ENCODE results near the gene ATOH8.

Gene ATOH8

GRCh38 chr2:85741211-85741832 lies 12.5 kb upstream of the ATOH8 start:
- Histone ChIP-seq H3K27me3 (ENCODE audit: low read depth, low read length) (no peaks in the 10 kb centered on the region), H3K27ac (ENCODE audit: low read length) (peak overlapping the region; percentile 72), H3K36me3 (ENCODE audit: control insufficient read depth in 1 of 2, insufficient read depth in 2 of 2, low read length in 2 of 2) (no peaks in the 10 kb centered on the region), H3K4me3 (ENCODE audit: low read depth in 1 of 2, low read length in 2 of 2) (no peak overlapping the region), H3K9me3 (ENCODE audit: control insufficient read depth in 1 of 2, low read length in 2 of 2) (no peaks in the 10 kb centered on the region), H3K4me1 (ENCODE audit: control insufficient read depth in 1 of 2, insufficient read depth in 2 of 2, low read length in 2 of 2) (peaks cover 29 to 61% of the 10 kb centered on the region in 2 donors)

GRCh38 chr2:85741833-85742455 lies 11.8 kb upstream of the ATOH8 start:
- Histone ChIP-seq H3K36me3 (ENCODE audit: control insufficient read depth in 1 of 2, insufficient read depth in 2 of 2, low read length in 2 of 2) (no peaks in the 10 kb centered on the region), H3K27me3 (ENCODE audit: low read depth, low read length) (no peaks in the 10 kb centered on the region), H3K4me1 (ENCODE audit: control insufficient read depth in 1 of 2, insufficient read depth in 2 of 2, low read length in 2 of 2) (peaks cover 29 to 57% of the 10 kb centered on the region in 2 donors), H3K4me3 (ENCODE audit: low read depth in 1 of 2, low read length in 2 of 2) (peak overlapping the region in 1 of 2 donors; percentile 30), H3K9me3 (ENCODE audit: control insufficient read depth in 1 of 2, low read length in 2 of 2) (no peaks in the 10 kb centered on the region), H3K27ac (ENCODE audit: low read length) (peak overlapping the region; percentile 74)

GRCh38 chr2:85743304-85743978 lies 10.3 kb upstream of the ATOH8 start:
- Histone ChIP-seq H3K27me3 (ENCODE audit: low read depth, low read length) (no peaks in the 10 kb centered on the region), H3K27ac (ENCODE audit: low read length) (no peak overlapping the region), H3K9me3 (ENCODE audit: control insufficient read depth in 1 of 2, low read length in 2 of 2) (no peaks in the 10 kb centered on the region), H3K4me1 (ENCODE audit: control insufficient read depth in 1 of 2, insufficient read depth in 2 of 2, low read length in 2 of 2) (peaks cover 29 to 55% of the 10 kb centered on the region in 2 donors), H3K36me3 (ENCODE audit: control insufficient read depth in 1 of 2, insufficient read depth in 2 of 2, low read length in 2 of 2) (no peaks in the 10 kb centered on the region), H3K4me3 (ENCODE audit: low read depth in 1 of 2, low read length in 2 of 2) (no peak overlapping the region)

GRCh38 chr2:85744055-85744454 lies 9.7 kb upstream of the ATOH8 start:
- no peaks in the 10 kb centered on the region for H3K36me3 ChIP-seq (ENCODE audit: control insufficient read depth in 1 of 2, insufficient read depth in 2 of 2, low read length in 2 of 2)
- H3K4me3 ChIP-seq (ENCODE audit: low read depth in 1 of 2, low read length in 2 of 2): no peak overlapping the region
- H3K27me3 ChIP-seq (ENCODE audit: low read depth, low read length): no peaks in the 10 kb centered on the region
- no peaks in the 10 kb centered on the region for H3K9me3 ChIP-seq (ENCODE audit: control insufficient read depth in 1 of 2, low read length in 2 of 2)
- H3K27ac ChIP-seq (ENCODE audit: low read length): no peak overlapping the region
- peaks cover 29 to 59% of the 10 kb centered on the region in 2 donors for H3K4me1 ChIP-seq (ENCODE audit: control insufficient read depth in 1 of 2, insufficient read depth in 2 of 2, low read length in 2 of 2)

GRCh38 chr2:85744741-85745601 lies 8.8 kb upstream of the ATOH8 start:
- peaks cover 33 to 66% of the 10 kb centered on the region in 2 donors for H3K4me1 ChIP-seq (ENCODE audit: control insufficient read depth in 1 of 2, insufficient read depth in 2 of 2, low read length in 2 of 2)
- peak overlapping the region in 1 of 2 donors; percentile 19 for H3K4me3 ChIP-seq (ENCODE audit: low read depth in 1 of 2, low read length in 2 of 2)
- H3K27me3 ChIP-seq (ENCODE audit: low read depth, low read length): no peaks in the 10 kb centered on the region
- no peaks in the 10 kb centered on the region for H3K9me3 ChIP-seq (ENCODE audit: control insufficient read depth in 1 of 2, low read length in 2 of 2)
- no peaks in the 10 kb centered on the region for H3K36me3 ChIP-seq (ENCODE audit: control insufficient read depth in 1 of 2, insufficient read depth in 2 of 2, low read length in 2 of 2)
- peak overlapping the region; percentile 6 for H3K27ac ChIP-seq (ENCODE audit: low read length)

GRCh38 chr2:85745619-85746018 lies 8.2 kb upstream of the ATOH8 start:
- Histone ChIP-seq H3K27ac (ENCODE audit: low read length) (no peak overlapping the region), H3K36me3 (ENCODE audit: control insufficient read depth in 1 of 2, insufficient read depth in 2 of 2, low read length in 2 of 2) (no peaks in the 10 kb centered on the region), H3K9me3 (ENCODE audit: control insufficient read depth in 1 of 2, low read length in 2 of 2) (no peaks in the 10 kb centered on the region), H3K4me3 (ENCODE audit: low read depth in 1 of 2, low read length in 2 of 2) (peak overlapping the region in 1 of 2 donors; percentile 19), H3K27me3 (ENCODE audit: low read depth, low read length) (no peaks in the 10 kb centered on the region), H3K4me1 (ENCODE audit: control insufficient read depth in 1 of 2, insufficient read depth in 2 of 2, low read length in 2 of 2) (peaks cover 33 to 71% of the 10 kb centered on the region in 2 donors)

GRCh38 chr2:85746321-85747004 lies 7.3 kb upstream of the ATOH8 start:
- Histone ChIP-seq H3K4me1 (ENCODE audit: control insufficient read depth in 1 of 2, insufficient read depth in 2 of 2, low read length in 2 of 2) (peaks cover 33 to 74% of the 10 kb centered on the region in 2 donors), H3K27me3 (ENCODE audit: low read depth, low read length) (no peaks in the 10 kb centered on the region), H3K36me3 (ENCODE audit: control insufficient read depth in 1 of 2, insufficient read depth in 2 of 2, low read length in 2 of 2) (no peaks in the 10 kb centered on the region), H3K27ac (ENCODE audit: low read length) (no peak overlapping the region), H3K9me3 (ENCODE audit: control insufficient read depth in 1 of 2, low read length in 2 of 2) (no peaks in the 10 kb centered on the region), H3K4me3 (ENCODE audit: low read depth in 1 of 2, low read length in 2 of 2) (no peak overlapping the region)

- Histone ChIP-seq H3K36me3 (ENCODE audit: control insufficient read depth in 1 of 2, insufficient read depth in 2 of 2, low read length in 2 of 2) (no peaks in the 10 kb centered on the region), H3K27ac (ENCODE audit: low read length) (no peak overlapping the region), H3K4me1 (ENCODE audit: control insufficient read depth in 1 of 2, insufficient read depth in 2 of 2, low read length in 2 of 2) (peaks cover 29 to 66% of the 10 kb centered on the region in 2 donors), H3K4me3 (ENCODE audit: low read depth in 1 of 2, low read length in 2 of 2) (no peak overlapping the region), H3K27me3 (ENCODE audit: low read depth, low read length) (no peaks in the 10 kb centered on the region), H3K9me3 (ENCODE audit: control insufficient read depth in 1 of 2, low read length in 2 of 2) (no peaks in the 10 kb centered on the region)
Measured at GRCh38 chr2:85747441-85747840, 6.3 kb upstream of the ATOH8 start.

- no peak overlapping the region for H3K4me3 ChIP-seq (ENCODE audit: low read depth in 1 of 2, low read length in 2 of 2)
- H3K27me3 ChIP-seq (ENCODE audit: low read depth, low read length): no peaks in the 10 kb centered on the region
- H3K4me1 ChIP-seq (ENCODE audit: control insufficient read depth in 1 of 2, insufficient read depth in 2 of 2, low read length in 2 of 2): peaks cover 23 to 62% of the 10 kb centered on the region in 2 donors
- H3K9me3 ChIP-seq (ENCODE audit: control insufficient read depth in 1 of 2, low read length in 2 of 2): no peaks in the 10 kb centered on the region
- H3K27ac ChIP-seq (ENCODE audit: low read length): no peak overlapping the region
- H3K36me3 ChIP-seq (ENCODE audit: control insufficient read depth in 1 of 2, insufficient read depth in 2 of 2, low read length in 2 of 2): no peaks in the 10 kb centered on the region
Measured at GRCh38 chr2:85748039-85748734, 5.6 kb upstream of the ATOH8 start.

All from muscle layer of duodenum (tissue), 2 donors.